GM12878 (cell line): ENCODE measurements around the gene SFN. TPM values are rescaled to one million over a fixed set of nuclear protein-coding genes. Genes with fewer than 3 reads are reported as not detected.

Experiments used
- ASH2L ChIP-seq: fragments of 300-600, 200-600 bp; sonication (generic); IDR thresholded peaks from 2 replicates; pipeline ENCODE4 v1.6.1; 2017; ENCODE audit warnings: low read depth, mild to moderate bottlenecking, borderline replicate concordance
- BHLHE40 ChIP-seq, 2 experiments: fragments of 450-650 bp in 1 of 2; IDR thresholded peaks; 2 replicates each; pipeline ENCODE4 v1.6.1; 2011 to 2017; ENCODE audit warnings: low read depth in 2 of 2, borderline replicate concordance in 1 of 2, improper control_type of control experiment in 1 of 2, low read length in 1 of 2, mild to moderate bottlenecking in 1 of 2
- CUX1 ChIP-seq: IDR thresholded peaks from 2 replicates; pipeline ENCODE4 v1.6.1; 2012; ENCODE audit warnings: improper control_type of control experiment, low read depth, low read length; ENCODE audit not compliant: insufficient replicate concordance
- HSF1 ChIP-seq: fragments of 150-350 bp; IDR thresholded peaks from 2 replicates; pipeline ENCODE4 v1.6.1; 2014; ENCODE audit warnings: mild to moderate bottlenecking, low read depth, low read length
- RAD21 ChIP-seq: IDR thresholded peaks from 2 replicates; pipeline ENCODE4 v1.6.1; 2011; ENCODE audit warnings: mild to moderate bottlenecking, low read depth, low read length, moderate library complexity; ENCODE audit not compliant: insufficient read depth
- SMARCA5 ChIP-seq: fragments of 450-650 bp; IDR thresholded peaks from 2 replicates; pipeline ENCODE4 v1.6.1; 2017; ENCODE audit warnings: mild to moderate bottlenecking
- SPI1 ChIP-seq: IDR thresholded peaks from 2 replicates; pipeline ENCODE4 v1.6.1; 2011; ENCODE audit warnings: low read depth, mild to moderate bottlenecking, low read length, moderate library complexity, borderline replicate concordance; ENCODE audit not compliant: insufficient read depth
- STAT3 ChIP-seq: IDR thresholded peaks from 2 replicates; pipeline ENCODE4 v1.6.1; 2011; ENCODE audit warnings: low read depth, low read length, improper control_type of control experiment
- ZBTB33 ChIP-seq: fragments of 450-650 bp; IDR thresholded peaks from 2 replicates; pipeline ENCODE4 v1.6.1; 2017; ENCODE audit warnings: mild to moderate bottlenecking
- polyA plus RNA-seq, 11 experiments: library from polyadenylated mRNA; depleted of rRNA in 4 of 11; unstranded in 6 of 11; stranded (reverse) in 5 of 11; fragments of >200 nt; fragmentation: Nextera tagmentation in 4 of 11; fragmentation: Illumina TruSeq in 1 of 11; extraction: Ambion mirVana in 4 of 11; extraction: Trizol in 1 of 11; gene quantifications; 1 replicate in 1 of 11; 2 replicates in 10 of 11; pipeline versions ENCODE4 v1.2.1 to v1.2.3, GENCODE V29; 2011 to 2016; ENCODE audit warnings: inconsistent platforms in 2 of 11, missing spikeins in 2 of 11, low read depth in 1 of 11
- total RNA-seq, 4 experiments: library from RNA; depleted of rRNA in 3 of 4; stranded (reverse); fragments of >200 nt in 3 of 4; fragmentation: Illumina TruSeq in 1 of 4; extraction: Trizol in 1 of 4; gene quantifications; 2 replicates each; pipeline versions ENCODE4 v1.2.1 to v1.2.3, GENCODE V29; 2013 to 2021
- TF ChIP-seq, protein P1 (sequence below): fragments of 450-650 bp; formaldehyde crosslinking; IDR thresholded peaks from 2 replicates; pipeline ENCODE4 v1.4.0; 2020; ENCODE audit warnings: mild to moderate bottlenecking, moderate library complexity

The SFN gene
- total and polyA plus RNA-seq, 10 of the 15 experiments (the other 5 are each of a cell fraction or from before 2014, with no cell fraction given), result 0.19 to 2.9 (median 1.0) TPM

DNA sequence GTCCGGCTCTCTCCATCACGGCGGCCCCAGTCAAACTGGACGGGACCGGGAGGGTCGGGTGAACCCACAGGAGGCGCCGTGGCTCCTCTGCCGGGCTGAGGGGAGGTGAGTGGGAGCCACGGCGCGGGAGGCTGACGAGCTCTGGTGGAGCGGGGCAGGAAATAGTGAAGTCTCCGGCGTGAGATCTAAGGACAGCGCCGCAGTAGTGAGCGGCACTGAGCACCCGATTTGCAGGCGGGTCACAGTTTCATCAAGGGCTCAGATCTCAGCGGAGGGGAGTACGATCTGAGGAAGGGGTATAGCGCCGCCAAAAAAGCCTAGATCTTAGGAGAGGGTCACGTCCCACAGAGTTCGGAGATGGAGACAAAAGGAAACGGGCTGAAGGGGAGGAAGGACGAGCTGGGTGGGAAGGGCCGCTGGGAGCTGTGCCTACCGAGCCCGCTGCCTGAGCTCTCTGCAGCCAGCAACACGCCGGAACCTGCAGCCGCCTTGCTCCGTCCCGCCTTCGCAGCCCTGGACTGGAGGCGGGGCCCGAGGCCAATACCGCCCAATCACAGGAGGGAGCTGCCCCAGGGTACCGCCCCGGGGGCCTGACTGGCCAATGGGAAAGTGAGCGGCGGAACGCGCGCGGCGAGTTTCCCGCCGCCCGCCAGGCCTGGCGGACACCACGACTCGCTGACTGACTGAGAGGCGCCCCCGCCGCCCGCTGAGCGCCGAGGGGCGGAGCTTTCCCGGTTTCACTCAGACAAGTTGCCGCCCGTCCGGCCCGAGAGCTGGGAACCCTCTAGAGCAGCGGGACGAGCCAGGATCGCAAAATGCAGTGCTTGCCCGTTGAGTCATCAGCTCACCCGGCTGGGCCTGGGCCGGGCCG is 1.9 kb downstream of the SFN start (continued):
- TF ChIP-seq SMARCA5 (0 out of 2 replicates have a peak, but pooled peaks have one; percentile 42), RAD21 (no peak), ZBTB33 (no peak), CUX1 (no peak), ASH2L (no peak), HSF1 (no peak), BHLHE40 (IDR thresholded peaks at IDR 0.05; ENCODE audit: borderline replicate concordance in 1 of 2, low read depth in 2 of 2, low read length in 1 of 2) (peak; percentile 16 to 46; a peak in 1 of 4 replicates), STAT3 (no peak), SPI1 (no peak)
- TF ChIP-seq, protein P1, sequence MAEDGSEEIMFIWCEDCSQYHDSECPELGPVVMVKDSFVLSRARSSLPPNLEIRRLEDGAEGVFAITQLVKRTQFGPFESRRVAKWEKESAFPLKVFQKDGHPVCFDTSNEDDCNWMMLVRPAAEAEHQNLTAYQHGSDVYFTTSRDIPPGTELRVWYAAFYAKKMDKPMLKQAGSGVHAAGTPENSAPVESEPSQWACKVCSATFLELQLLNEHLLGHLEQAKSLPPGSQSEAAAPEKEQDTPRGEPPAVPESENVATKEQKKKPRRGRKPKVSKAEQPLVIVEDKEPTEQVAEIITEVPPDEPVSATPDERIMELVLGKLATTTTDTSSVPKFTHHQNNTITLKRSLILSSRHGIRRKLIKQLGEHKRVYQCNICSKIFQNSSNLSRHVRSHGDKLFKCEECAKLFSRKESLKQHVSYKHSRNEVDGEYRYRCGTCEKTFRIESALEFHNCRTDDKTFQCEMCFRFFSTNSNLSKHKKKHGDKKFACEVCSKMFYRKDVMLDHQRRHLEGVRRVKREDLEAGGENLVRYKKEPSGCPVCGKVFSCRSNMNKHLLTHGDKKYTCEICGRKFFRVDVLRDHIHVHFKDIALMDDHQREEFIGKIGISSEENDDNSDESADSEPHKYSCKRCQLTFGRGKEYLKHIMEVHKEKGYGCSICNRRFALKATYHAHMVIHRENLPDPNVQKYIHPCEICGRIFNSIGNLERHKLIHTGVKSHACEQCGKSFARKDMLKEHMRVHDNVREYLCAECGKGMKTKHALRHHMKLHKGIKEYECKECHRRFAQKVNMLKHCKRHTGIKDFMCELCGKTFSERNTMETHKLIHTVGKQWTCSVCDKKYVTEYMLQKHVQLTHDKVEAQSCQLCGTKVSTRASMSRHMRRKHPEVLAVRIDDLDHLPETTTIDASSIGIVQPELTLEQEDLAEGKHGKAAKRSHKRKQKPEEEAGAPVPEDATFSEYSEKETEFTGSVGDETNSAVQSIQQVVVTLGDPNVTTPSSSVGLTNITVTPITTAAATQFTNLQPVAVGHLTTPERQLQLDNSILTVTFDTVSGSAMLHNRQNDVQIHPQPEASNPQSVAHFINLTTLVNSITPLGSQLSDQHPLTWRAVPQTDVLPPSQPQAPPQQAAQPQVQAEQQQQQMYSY (CRISPR knock-in tag), result no peak
